ENCODE results near the gene STOM.

The STOM gene

GRCh38 chr9:121371495-121372061 is 1.5 kb upstream of the STOM start:
- DNase-seq (ENCODE audit: low read depth): no peak
- no peak overlapping the region for H3K4me3 ChIP-seq (ENCODE audit: low read length)
- no peak for TF ChIP-seq CTCF (conservative IDR thresholded peaks at IDR 0.05; ENCODE audit: low read depth, low read length)

- DNase-seq (ENCODE audit: low read depth): no peak
- no peak for TF ChIP-seq CTCF (conservative IDR thresholded peaks at IDR 0.05; ENCODE audit: low read depth, low read length)
- H3K4me3 ChIP-seq (ENCODE audit: low read length): no peak overlapping the region
These were observed 1.3 kb downstream of the STOM start for GRCh38 chr9:121368745-121369144.

GRCh38 chr9:121368138-121368522 is 1.9 kb downstream of the STOM start:
- no peak for TF ChIP-seq CTCF (conservative IDR thresholded peaks at IDR 0.05; ENCODE audit: low read depth, low read length)
- H3K4me3 ChIP-seq (ENCODE audit: low read length): no peak overlapping the region
- no peak for DNase-seq (ENCODE audit: low read depth)

GRCh38 chr9:121367306-121368137 is 2.5 kb downstream of the STOM start:
- DNase-seq (ENCODE audit: low read depth): no peak
- no peak overlapping the region for H3K4me3 ChIP-seq (ENCODE audit: low read length)
- no peak for TF ChIP-seq CTCF (conservative IDR thresholded peaks at IDR 0.05; ENCODE audit: low read depth, low read length)

- TF ChIP-seq CTCF (conservative IDR thresholded peaks at IDR 0.05; ENCODE audit: low read depth, low read length): no peak
- no peak overlapping the region for H3K4me3 ChIP-seq (ENCODE audit: low read length)
- DNase-seq (ENCODE audit: low read depth): no peak
These were observed 3.3 kb downstream of the STOM start for GRCh38 chr9:121366611-121367192.

- TF ChIP-seq CTCF (conservative IDR thresholded peaks at IDR 0.05; ENCODE audit: low read depth, low read length): no peak
- no peak overlapping the region for H3K4me3 ChIP-seq (ENCODE audit: low read length)
- no peak for DNase-seq (ENCODE audit: low read depth)
These were observed 4.5 kb downstream of the STOM start for GRCh38 chr9:121365564-121365963.

Measured in retinal pigment epithelial cell (primary cell).